Loucy (cell line): ENCODE measurements around the gene C2orf49.

Experiments used
- H2AFZ ChIP-seq: fragments of 200-600 bp; sonication (generic); 2 replicates; pipeline ENCODE4 v1.6.0; 2016; ENCODE audit warnings: antibody characterized with exemption, mild to moderate bottlenecking, low read length, moderate library complexity
- H3F3A ChIP-seq: fragments of 200-600 bp; 2 replicates; pipeline ENCODE4 v1.6.0; 2016; ENCODE audit warnings: antibody characterized with exemption, low read depth, mild to moderate bottlenecking
- H3K27me3 ChIP-seq: fragments of 200-600 bp; sonication (generic); 2 replicates; pipeline ENCODE4 v1.6.1; 2014; ENCODE audit warnings: low read length, mild to moderate bottlenecking; ENCODE audit not compliant: insufficient read depth, poor library complexity, severe bottlenecking
- H3K36me3 ChIP-seq: fragments of 200-600 bp; sonication (generic); 2 replicates; pipeline ENCODE4 v1.6.1; 2016; ENCODE audit warnings: low read length; ENCODE audit not compliant: insufficient read depth
- H3K4me1 ChIP-seq: fragments of 200-600 bp; sonication (generic); 2 replicates; pipeline ENCODE4 v1.5.1; 2014; ENCODE audit warnings: low read length, mild to moderate bottlenecking; ENCODE audit not compliant: insufficient read depth, poor library complexity, severe bottlenecking
- H3K4me2 ChIP-seq: fragments of 200-600 bp; sonication (generic); 2 replicates; pipeline ENCODE4 v1.6.0; 2014; ENCODE audit warnings: antibody characterized with exemption, low read length, low read depth, mild to moderate bottlenecking; ENCODE audit not compliant: poor library complexity, severe bottlenecking
- H3K4me3 ChIP-seq: fragments of 200-600 bp; sonication (generic); 2 replicates; pipeline ENCODE4 v1.5.1; 2014; ENCODE audit warnings: low read length, mild to moderate bottlenecking, mixed read lengths; ENCODE audit not compliant: poor library complexity, severe bottlenecking
- H3K79me2 ChIP-seq: fragments of 200-600 bp; sonication (generic); 2 replicates; pipeline ENCODE4 v1.6.1; 2014; ENCODE audit warnings: low read length; ENCODE audit not compliant: insufficient read depth
- H3K9ac ChIP-seq: fragments of 200-600 bp; sonication (generic); 2 replicates; pipeline ENCODE4 v1.6.0; 2014; ENCODE audit warnings: mild to moderate bottlenecking, low read depth, low read length, moderate library complexity; ENCODE audit not compliant: poor library complexity, severe bottlenecking
- H3K9me2 ChIP-seq: fragments of 200-600 bp; sonication (generic); replicated peaks from 2 replicates; pipeline ENCODE4 v1.6.1; 2016; ENCODE audit warnings: low read depth, low read length, mixed read lengths
- H3K9me3 ChIP-seq: fragments of 200-600 bp; sonication (generic); 2 replicates; pipeline ENCODE4 v1.6.1; 2014; ENCODE audit warnings: mild to moderate bottlenecking, antibody characterized with exemption, low read length, low read depth; ENCODE audit not compliant: insufficient read depth
- H4K20me1 ChIP-seq: fragments of 200-600 bp; sonication (generic); 2 replicates; pipeline ENCODE4 v1.6.0; 2014; ENCODE audit warnings: antibody characterized with exemption, low read length, mild to moderate bottlenecking; ENCODE audit not compliant: insufficient read depth, poor library complexity, severe bottlenecking
- EZH2phosphoT487 ChIP-seq: fragments of 200-600 bp; IDR thresholded peaks from 2 replicates; pipeline ENCODE4 v1.6.1; 2018; ENCODE audit warnings: antibody characterized with exemption, mild to moderate bottlenecking, moderate library complexity, borderline replicate concordance
- TF ChIP-seq, protein P1 (sequence below): fragments of 200-600 bp; sonication (generic); conservative IDR thresholded peaks from 2 replicates; pipeline ENCODE4 v1.5.1; 2014; ENCODE audit warnings: mild to moderate bottlenecking, antibody characterized with exemption, low read length

The C2orf49 gene

DNA sequence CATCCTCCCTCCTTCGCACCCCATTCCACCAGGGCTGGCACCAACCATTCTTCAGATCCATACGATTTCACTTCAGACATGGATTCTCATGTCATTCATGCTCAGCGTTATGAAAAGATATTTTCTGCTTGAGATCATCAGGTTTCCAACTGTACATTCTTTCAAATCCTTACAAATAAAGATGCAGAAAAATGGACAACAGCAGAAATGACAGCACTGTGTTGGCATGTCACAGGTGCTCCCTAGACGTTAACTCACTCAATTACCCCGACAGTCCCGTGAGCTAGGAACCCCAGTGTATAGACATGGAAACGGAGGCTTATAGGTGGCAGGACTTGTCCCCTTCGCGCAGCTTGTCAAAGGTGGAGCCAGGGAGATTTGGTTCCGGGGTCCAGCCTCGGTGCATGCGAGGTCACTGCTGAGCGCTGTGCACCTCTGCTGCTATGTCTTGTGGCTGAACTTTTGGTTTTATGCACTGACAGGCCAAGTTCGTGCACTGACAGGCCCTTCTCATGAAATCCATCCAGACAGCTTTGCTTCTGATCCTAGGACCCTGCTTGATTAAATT lies 43.8 kb downstream of the C2orf49 start:
- H3F3A ChIP-seq, result no peaks in the 10 kb centered on the region
- no peaks in the 10 kb centered on the region for H3K9me3 ChIP-seq
- H3K9me2 ChIP-seq, result no peaks in the 10 kb centered on the region
- peaks cover 6% of the 10 kb centered on the region for H3K4me1 ChIP-seq
- no peak overlapping the region for H3K4me2 ChIP-seq
- H3K36me3 ChIP-seq, result peaks cover 68% of the 10 kb centered on the region
- H3K4me3 ChIP-seq, result no peak overlapping the region
- no peak overlapping the region for H3K9ac ChIP-seq
- no peaks in the 10 kb centered on the region for H3K27me3 ChIP-seq
- no peak overlapping the region for H2AFZ ChIP-seq
- no peak for TF ChIP-seq EZH2phosphoT487
- TF ChIP-seq, protein P1, sequence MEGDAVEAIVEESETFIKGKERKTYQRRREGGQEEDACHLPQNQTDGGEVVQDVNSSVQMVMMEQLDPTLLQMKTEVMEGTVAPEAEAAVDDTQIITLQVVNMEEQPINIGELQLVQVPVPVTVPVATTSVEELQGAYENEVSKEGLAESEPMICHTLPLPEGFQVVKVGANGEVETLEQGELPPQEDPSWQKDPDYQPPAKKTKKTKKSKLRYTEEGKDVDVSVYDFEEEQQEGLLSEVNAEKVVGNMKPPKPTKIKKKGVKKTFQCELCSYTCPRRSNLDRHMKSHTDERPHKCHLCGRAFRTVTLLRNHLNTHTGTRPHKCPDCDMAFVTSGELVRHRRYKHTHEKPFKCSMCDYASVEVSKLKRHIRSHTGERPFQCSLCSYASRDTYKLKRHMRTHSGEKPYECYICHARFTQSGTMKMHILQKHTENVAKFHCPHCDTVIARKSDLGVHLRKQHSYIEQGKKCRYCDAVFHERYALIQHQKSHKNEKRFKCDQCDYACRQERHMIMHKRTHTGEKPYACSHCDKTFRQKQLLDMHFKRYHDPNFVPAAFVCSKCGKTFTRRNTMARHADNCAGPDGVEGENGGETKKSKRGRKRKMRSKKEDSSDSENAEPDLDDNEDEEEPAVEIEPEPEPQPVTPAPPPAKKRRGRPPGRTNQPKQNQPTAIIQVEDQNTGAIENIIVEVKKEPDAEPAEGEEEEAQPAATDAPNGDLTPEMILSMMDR, result no peak
- H4K20me1 ChIP-seq, result peaks cover 3% of the 10 kb centered on the region
- H3K79me2 ChIP-seq, result no peaks in the 10 kb centered on the region; the same call in none of the 2 replicates

DNA sequence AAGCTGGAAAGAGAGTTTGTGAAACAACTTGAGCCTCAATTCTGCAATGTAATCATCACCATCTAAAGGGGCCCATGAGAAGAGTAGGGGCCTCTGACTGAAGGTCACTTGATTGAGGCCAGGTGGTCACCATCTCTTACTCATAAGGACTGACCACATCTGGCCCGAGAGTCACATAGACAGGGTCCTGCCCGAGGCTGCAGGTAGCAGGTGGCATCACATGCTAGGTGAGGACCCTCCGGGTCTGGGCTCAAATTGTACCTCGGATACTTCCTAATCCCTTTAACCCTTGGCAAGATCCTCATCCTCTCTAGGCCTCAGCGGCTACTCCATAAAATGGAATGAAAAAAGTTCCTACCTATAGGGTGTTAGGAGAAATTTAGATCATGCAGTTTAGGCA lies 44.8 kb downstream of the C2orf49 start:
- peaks cover 6% of the 10 kb centered on the region for H3K4me1 ChIP-seq
- H3K36me3 ChIP-seq, result peaks cover 64% of the 10 kb centered on the region
- no peaks in the 10 kb centered on the region for H3F3A ChIP-seq
- peaks cover 2% of the 10 kb centered on the region; the same call in 1 of the 2 replicates for H3K79me2 ChIP-seq
- peaks cover 3% of the 10 kb centered on the region for H4K20me1 ChIP-seq
- no peaks in the 10 kb centered on the region for H3K9me3 ChIP-seq
- H3K9me2 ChIP-seq, result no peaks in the 10 kb centered on the region
- H2AFZ ChIP-seq, result no peak overlapping the region
- no peak overlapping the region for H3K4me2 ChIP-seq
- H3K9ac ChIP-seq, result no peak overlapping the region
- H3K27me3 ChIP-seq, result no peaks in the 10 kb centered on the region
- H3K4me3 ChIP-seq, result no peak overlapping the region
- TF ChIP-seq, protein P1, result no peak
- no peak for TF ChIP-seq EZH2phosphoT487

DNA sequence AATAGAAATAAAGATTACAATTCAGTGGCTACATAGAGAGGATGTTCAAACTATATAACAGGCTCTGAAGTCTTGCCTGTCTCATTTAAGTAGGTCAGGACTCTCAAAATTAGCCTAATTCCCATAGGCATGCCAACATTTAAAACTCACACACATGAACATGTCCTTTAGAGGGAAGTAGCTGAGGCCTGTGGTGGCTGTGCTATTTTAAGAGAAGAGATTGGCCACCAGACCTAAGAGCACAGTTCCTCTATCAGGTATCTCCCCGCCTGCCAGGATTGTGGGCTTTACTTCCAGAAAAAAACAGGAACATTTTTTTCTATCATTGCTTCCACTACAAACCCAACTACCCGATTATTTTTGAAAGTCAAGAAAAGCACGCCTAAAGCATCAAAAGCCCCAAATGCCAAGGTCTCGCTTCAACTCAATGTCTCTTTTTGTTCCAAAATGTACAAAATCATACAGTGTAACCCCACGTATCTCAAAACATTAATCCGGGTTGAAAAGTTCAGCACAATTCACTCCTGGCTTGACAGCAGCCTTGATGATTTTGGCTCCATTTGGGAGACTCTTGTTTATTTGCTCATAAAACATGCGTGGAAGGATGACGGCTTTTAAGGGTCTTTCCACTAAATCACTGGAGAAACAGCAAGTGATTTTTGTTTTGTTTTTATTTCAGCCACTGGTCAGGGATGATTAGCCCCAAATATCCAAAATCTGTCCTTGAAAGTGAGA lies 46.3 kb downstream of the C2orf49 start:
- H3K4me2 ChIP-seq, result no peak overlapping the region
- H3K27me3 ChIP-seq, result no peaks in the 10 kb centered on the region
- H3K9me2 ChIP-seq, result no peaks in the 10 kb centered on the region
- H3K9ac ChIP-seq, result no peak overlapping the region
- peaks cover 65% of the 10 kb centered on the region for H3K36me3 ChIP-seq
- peaks cover 16% of the 10 kb centered on the region; the same call in 1 of the 2 replicates for H3K79me2 ChIP-seq
- H2AFZ ChIP-seq, result no peak overlapping the region
- no peaks in the 10 kb centered on the region for H3F3A ChIP-seq
- H3K9me3 ChIP-seq, result no peaks in the 10 kb centered on the region
- H4K20me1 ChIP-seq, result peaks cover 3% of the 10 kb centered on the region
- H3K4me1 ChIP-seq, result peaks cover 6% of the 10 kb centered on the region
- H3K4me3 ChIP-seq, result no peak overlapping the region
- TF ChIP-seq, protein P1, result no peak
- TF ChIP-seq EZH2phosphoT487, result no peak
